ENCODE measurements around the gene ALK.

DNA sequence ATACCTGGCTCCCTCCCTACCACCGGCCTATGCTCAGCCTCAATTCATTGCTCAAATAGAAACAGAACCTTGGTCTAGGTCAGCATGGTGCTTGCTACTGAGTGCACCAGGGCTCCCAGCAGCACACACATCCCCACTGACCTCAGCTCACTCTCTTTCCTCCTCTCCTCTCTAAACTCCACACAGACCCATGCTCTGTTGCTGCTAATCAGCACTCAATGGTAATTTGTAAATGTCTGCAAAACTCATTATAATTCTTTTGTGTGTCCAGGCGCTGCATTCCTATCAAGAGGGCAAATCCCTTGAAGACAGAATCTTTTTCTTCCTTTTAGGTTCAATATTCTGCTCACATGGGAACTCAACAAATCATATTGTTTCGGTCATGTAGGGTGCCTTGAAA is 424.0 kb downstream of the ALK start:
- TF ChIP-seq, protein P1, sequence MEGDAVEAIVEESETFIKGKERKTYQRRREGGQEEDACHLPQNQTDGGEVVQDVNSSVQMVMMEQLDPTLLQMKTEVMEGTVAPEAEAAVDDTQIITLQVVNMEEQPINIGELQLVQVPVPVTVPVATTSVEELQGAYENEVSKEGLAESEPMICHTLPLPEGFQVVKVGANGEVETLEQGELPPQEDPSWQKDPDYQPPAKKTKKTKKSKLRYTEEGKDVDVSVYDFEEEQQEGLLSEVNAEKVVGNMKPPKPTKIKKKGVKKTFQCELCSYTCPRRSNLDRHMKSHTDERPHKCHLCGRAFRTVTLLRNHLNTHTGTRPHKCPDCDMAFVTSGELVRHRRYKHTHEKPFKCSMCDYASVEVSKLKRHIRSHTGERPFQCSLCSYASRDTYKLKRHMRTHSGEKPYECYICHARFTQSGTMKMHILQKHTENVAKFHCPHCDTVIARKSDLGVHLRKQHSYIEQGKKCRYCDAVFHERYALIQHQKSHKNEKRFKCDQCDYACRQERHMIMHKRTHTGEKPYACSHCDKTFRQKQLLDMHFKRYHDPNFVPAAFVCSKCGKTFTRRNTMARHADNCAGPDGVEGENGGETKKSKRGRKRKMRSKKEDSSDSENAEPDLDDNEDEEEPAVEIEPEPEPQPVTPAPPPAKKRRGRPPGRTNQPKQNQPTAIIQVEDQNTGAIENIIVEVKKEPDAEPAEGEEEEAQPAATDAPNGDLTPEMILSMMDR (IDR thresholded peaks at IDR 0.05) = no peak
- no peak for TF ChIP-seq EZH2 (IDR thresholded peaks at IDR 0.05; ENCODE audit: borderline replicate concordance, insufficient read depth, low read depth, low read length, poor library complexity, severe bottlenecking)
